ENCODE results near the gene LDB3. TPM values are rescaled to one million over a fixed set of nuclear protein-coding genes. Genes with fewer than 3 reads are reported as not detected.

LDB3 gene
- total and polyA plus RNA-seq, 9 of the 15 experiments (the other 6 are each of a cell fraction or from before 2014, with no cell fraction given) = 0.03 TPM; not detected in 8

DNA sequence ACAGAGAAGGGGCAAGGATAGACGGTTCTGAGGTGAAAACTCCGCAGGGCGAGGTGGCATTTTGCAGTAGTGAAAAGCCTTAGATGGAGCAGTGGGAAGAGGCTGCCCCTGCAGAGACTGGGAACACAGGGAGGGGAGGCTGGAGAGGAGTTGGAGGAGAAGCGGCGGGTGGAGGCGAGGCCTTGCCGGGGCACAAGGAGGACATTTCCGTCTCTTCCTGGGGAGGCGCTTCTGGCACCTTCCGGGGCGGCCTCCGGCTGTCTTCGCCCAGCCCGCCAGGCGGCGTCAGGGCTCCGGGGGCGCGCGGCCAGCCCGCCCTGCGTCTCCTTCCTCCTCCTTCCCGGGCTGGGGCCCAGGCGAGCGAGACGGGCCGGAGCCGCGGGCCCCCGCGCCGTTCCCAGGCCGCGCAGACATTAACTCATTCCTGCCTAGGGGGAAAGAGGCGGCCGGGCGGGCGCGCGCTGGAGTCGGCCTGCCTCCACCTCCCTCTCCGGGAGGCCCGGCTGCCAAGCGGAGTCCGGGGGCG is 42.7 kb downstream of the LDB3 start (continued):
- TF ChIP-seq CHCHD3 (CRISPR knock-in tag; IDR thresholded peaks at IDR 0.05) (no peak), ZFX (CRISPR knock-in tag; IDR thresholded peaks at IDR 0.05) (peak; percentile 96), RBM25 (IDR thresholded peaks at IDR 0.05; ENCODE audit: low read depth, low read length, severe bottlenecking) (no peak), CEBPB (tag; IDR thresholded peaks at IDR 0.05) (no peak), ARID2 (IDR thresholded peaks at IDR 0.05) (no peak), ZFP1 (CRISPR knock-in tag; IDR thresholded peaks at IDR 0.05) (no peak), MED1 (CRISPR knock-in tag; IDR thresholded peaks at IDR 0.05; ENCODE audit: borderline replicate concordance) (no peak), KAT8 (IDR thresholded peaks at IDR 0.05; ENCODE audit: low read depth) (no peak), ZEB2 (IDR thresholded peaks at IDR 0.05) (no peak), ZBTB8A (IDR thresholded peaks at IDR 0.05; ENCODE audit: partially characterized antibody) (no peak), TCF3 (CRISPR knock-in tag; IDR thresholded peaks at IDR 0.05) (no peak), CTBP1 (IDR thresholded peaks at IDR 0.05; ENCODE audit: borderline replicate concordance) (peak; percentile 84), NRF1 (conservative IDR thresholded peaks at IDR 0.05 in 1 of 2, IDR thresholded peaks at IDR 0.05 in 1 of 2) (peak; percentile 34 to 55; a peak in 2 of 4 replicates), FOXA1 (IDR thresholded peaks at IDR 0.05; ENCODE audit: borderline replicate concordance) (no peak), EP400 (IDR thresholded peaks at IDR 0.05) (peak; percentile 36; the same call in 1 of the 2 replicates), ZNF764 (CRISPR knock-in tag; IDR thresholded peaks at IDR 0.05; ENCODE audit: low read depth) (no peak)
- TF ChIP-seq, protein P1, sequence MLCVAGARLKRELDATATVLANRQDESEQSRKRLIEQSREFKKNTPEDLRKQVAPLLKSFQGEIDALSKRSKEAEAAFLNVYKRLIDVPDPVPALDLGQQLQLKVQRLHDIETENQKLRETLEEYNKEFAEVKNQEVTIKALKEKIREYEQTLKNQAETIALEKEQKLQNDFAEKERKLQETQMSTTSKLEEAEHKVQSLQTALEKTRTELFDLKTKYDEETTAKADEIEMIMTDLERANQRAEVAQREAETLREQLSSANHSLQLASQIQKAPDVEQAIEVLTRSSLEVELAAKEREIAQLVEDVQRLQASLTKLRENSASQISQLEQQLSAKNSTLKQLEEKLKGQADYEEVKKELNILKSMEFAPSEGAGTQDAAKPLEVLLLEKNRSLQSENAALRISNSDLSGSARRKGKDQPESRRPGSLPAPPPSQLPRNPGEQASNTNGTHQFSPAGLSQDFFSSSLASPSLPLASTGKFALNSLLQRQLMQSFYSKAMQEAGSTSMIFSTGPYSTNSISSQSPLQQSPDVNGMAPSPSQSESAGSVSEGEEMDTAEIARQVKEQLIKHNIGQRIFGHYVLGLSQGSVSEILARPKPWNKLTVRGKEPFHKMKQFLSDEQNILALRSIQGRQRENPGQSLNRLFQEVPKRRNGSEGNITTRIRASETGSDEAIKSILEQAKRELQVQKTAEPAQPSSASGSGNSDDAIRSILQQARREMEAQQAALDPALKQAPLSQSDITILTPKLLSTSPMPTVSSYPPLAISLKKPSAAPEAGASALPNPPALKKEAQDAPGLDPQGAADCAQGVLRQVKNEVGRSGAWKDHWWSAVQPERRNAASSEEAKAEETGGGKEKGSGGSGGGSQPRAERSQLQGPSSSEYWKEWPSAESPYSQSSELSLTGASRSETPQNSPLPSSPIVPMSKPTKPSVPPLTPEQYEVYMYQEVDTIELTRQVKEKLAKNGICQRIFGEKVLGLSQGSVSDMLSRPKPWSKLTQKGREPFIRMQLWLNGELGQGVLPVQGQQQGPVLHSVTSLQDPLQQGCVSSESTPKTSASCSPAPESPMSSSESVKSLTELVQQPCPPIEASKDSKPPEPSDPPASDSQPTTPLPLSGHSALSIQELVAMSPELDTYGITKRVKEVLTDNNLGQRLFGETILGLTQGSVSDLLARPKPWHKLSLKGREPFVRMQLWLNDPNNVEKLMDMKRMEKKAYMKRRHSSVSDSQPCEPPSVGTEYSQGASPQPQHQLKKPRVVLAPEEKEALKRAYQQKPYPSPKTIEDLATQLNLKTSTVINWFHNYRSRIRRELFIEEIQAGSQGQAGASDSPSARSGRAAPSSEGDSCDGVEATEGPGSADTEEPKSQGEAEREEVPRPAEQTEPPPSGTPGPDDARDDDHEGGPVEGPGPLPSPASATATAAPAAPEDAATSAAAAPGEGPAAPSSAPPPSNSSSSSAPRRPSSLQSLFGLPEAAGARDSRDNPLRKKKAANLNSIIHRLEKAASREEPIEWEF (CRISPR knock-in tag; IDR thresholded peaks at IDR 0.05) = no peak
- TF ChIP-seq, protein P2, sequence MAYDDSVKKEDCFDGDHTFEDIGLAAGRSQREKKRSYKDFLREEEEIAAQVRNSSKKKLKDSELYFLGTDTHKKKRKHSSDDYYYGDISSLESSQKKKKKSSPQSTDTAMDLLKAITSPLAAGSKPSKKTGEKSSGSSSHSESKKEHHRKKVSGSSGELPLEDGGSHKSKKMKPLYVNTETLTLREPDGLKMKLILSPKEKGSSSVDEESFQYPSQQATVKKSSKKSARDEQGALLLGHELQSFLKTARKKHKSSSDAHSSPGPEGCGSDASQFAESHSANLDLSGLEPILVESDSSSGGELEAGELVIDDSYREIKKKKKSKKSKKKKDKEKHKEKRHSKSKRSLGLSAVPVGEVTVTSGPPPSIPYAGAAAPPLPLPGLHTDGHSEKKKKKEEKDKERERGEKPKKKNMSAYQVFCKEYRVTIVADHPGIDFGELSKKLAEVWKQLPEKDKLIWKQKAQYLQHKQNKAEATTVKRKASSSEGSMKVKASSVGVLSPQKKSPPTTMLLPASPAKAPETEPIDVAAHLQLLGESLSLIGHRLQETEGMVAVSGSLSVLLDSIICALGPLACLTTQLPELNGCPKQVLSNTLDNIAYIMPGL (CRISPR knock-in tag; IDR thresholded peaks at IDR 0.05) = no peak
- TF ChIP-seq, protein P3, sequence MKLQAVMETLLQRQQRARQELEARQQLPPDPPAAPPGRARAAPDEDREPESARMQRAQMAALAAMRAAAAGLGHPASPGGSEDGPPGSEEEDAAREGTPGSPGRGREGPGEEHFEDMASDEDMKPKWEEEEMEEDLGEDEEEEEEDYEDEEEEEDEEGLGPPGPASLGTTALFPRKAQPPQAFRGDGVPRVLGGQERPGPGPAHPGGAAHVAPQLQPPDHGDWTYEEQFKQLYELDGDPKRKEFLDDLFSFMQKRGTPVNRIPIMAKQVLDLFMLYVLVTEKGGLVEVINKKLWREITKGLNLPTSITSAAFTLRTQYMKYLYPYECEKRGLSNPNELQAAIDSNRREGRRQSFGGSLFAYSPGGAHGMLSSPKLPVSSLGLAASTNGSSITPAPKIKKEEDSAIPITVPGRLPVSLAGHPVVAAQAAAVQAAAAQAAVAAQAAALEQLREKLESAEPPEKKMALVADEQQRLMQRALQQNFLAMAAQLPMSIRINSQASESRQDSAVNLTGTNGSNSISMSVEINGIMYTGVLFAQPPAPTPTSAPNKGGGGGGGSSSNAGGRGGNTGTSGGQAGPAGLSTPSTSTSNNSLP (IDR thresholded peaks at IDR 0.05; ENCODE audit: borderline replicate concordance, low read depth, low read length) = no peak
- TF ChIP-seq, protein P4, sequence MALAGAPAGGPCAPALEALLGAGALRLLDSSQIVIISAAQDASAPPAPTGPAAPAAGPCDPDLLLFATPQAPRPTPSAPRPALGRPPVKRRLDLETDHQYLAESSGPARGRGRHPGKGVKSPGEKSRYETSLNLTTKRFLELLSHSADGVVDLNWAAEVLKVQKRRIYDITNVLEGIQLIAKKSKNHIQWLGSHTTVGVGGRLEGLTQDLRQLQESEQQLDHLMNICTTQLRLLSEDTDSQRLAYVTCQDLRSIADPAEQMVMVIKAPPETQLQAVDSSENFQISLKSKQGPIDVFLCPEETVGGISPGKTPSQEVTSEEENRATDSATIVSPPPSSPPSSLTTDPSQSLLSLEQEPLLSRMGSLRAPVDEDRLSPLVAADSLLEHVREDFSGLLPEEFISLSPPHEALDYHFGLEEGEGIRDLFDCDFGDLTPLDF (CRISPR knock-in tag; IDR thresholded peaks at IDR 0.05) = no peak
